Ishikawa (cell line): ENCODE measurements around the gene LCMT1.

Source experiments
- CEBPB ChIP-seq: IDR thresholded peaks from 2 replicates; pipeline ENCODE4 v1.6.1; 2012
- CREB1 ChIP-seq: IDR thresholded peaks from 2 replicates; pipeline ENCODE4 v1.6.1; 2012; ENCODE audit warnings: low read depth
- EGR1 ChIP-seq: IDR thresholded peaks from 2 replicates; pipeline ENCODE4 v1.6.1; 2012
- EP300 ChIP-seq: IDR thresholded peaks from 2 replicates; pipeline ENCODE4 v1.6.1; 2012; ENCODE audit warnings: borderline replicate concordance
- FOXM1 ChIP-seq: IDR thresholded peaks from 2 replicates; pipeline ENCODE4 v1.6.1; 2012; ENCODE audit warnings: low read depth, borderline replicate concordance
- MAX ChIP-seq: IDR thresholded peaks from 2 replicates; pipeline ENCODE4 v1.6.1; 2012
- NFIC ChIP-seq: IDR thresholded peaks from 2 replicates; pipeline ENCODE4 v1.6.1; 2012
- RAD21 ChIP-seq: IDR thresholded peaks from 2 replicates; pipeline ENCODE4 v1.6.1; 2012; ENCODE audit warnings: low read depth
- REST ChIP-seq: IDR thresholded peaks from 2 replicates; pipeline ENCODE4 v1.6.1; 2012; ENCODE audit warnings: low read depth, mild to moderate bottlenecking
- TAF1 ChIP-seq: IDR thresholded peaks from 2 replicates; pipeline ENCODE4 v1.6.1; 2012; ENCODE audit warnings: low read depth, mild to moderate bottlenecking
- TCF12 ChIP-seq: IDR thresholded peaks from 2 replicates; pipeline ENCODE4 v1.6.1; 2012; ENCODE audit warnings: low read depth
- TEAD4 ChIP-seq: IDR thresholded peaks from 2 replicates; pipeline ENCODE4 v1.6.1; 2012
- YY1 ChIP-seq: IDR thresholded peaks from 2 replicates; pipeline ENCODE4 v1.6.1; 2012; ENCODE audit warnings: low read depth
- ZBTB7A ChIP-seq: IDR thresholded peaks from 2 replicates; pipeline ENCODE4 v1.6.1; 2012; ENCODE audit warnings: low read depth
- TF ChIP-seq, protein P1 (sequence below): IDR thresholded peaks from 2 replicates; pipeline ENCODE4 v1.6.1; 2012

Gene LCMT1

DNA sequence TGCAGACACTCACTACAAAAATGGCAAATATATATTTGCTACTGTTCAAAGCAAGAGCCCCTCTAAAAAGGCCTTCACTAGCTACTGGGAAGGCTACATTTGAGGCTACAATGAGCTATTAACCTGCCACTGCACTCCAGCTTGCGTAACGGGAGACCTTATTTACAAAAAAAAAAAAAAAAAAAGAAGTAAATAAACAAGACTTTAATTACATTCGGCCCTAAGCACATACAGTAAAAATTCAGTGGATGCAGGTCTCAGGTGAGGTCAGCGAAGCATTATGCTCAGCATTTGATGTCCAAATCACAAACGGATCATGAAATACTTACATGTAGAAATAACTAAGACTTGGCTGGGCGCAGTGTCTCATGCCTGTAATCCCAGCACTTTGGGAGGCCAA, 26.7 kb upstream of the LCMT1 start:
- TF ChIP-seq, protein P1, sequence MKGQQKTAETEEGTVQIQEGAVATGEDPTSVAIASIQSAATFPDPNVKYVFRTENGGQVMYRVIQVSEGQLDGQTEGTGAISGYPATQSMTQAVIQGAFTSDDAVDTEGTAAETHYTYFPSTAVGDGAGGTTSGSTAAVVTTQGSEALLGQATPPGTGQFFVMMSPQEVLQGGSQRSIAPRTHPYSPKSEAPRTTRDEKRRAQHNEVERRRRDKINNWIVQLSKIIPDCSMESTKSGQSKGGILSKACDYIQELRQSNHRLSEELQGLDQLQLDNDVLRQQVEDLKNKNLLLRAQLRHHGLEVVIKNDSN: no peak

GRCh38 chr16:25087761-25088160, 23.8 kb upstream of the LCMT1 start:
- no peak for TF ChIP-seq TCF12
- TF ChIP-seq EP300: no peak
- no peak for TF ChIP-seq NFIC
- TF ChIP-seq TEAD4: no peak
- no peak for TF ChIP-seq CREB1
- no peak for TF ChIP-seq MAX
- TF ChIP-seq YY1: no peak
- TF ChIP-seq, protein P1: no peak
- TF ChIP-seq TAF1: no peak
- TF ChIP-seq EGR1: no peak

GRCh38 chr16:25089351-25089750, 22.2 kb upstream of the LCMT1 start:
- TF ChIP-seq EP300 (no peak), EGR1 (no peak), TCF12 (no peak), NFIC (no peak), FOXM1 (no peak), ZBTB7A (no peak), REST (no peak), CREB1 (no peak), CEBPB (no peak), RAD21 (no peak), TAF1 (no peak), MAX (no peak), TEAD4 (no peak), YY1 (no peak)
- TF ChIP-seq, protein P1: no peak

DNA sequence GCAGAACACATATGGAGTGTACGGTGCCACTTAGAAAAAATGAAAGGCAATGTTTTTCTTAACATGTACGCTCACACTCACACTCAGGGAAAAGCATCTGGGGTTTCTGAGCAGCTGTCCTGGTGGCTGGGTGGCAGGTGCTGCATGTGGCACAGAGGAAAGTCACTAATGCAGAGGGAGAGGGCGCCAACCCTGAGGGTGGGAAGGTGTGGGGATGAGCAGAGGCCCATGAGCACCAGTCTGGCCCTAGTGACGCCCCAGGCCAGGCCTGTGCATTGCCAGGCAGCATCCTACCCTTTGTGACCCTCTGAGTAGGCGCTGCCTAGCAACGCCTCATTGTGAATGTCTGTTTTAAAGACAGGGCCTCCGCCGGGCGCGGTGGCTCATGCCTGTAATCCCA, 19.1 kb upstream of the LCMT1 start:
- TF ChIP-seq RAD21 (no peak), ZBTB7A (no peak), NFIC (no peak), TCF12 (no peak), EGR1 (no peak), TAF1 (no peak), FOXM1 (no peak), MAX (no peak), CEBPB (no peak), TEAD4 (no peak)
- TF ChIP-seq, protein P1: no peak

DNA sequence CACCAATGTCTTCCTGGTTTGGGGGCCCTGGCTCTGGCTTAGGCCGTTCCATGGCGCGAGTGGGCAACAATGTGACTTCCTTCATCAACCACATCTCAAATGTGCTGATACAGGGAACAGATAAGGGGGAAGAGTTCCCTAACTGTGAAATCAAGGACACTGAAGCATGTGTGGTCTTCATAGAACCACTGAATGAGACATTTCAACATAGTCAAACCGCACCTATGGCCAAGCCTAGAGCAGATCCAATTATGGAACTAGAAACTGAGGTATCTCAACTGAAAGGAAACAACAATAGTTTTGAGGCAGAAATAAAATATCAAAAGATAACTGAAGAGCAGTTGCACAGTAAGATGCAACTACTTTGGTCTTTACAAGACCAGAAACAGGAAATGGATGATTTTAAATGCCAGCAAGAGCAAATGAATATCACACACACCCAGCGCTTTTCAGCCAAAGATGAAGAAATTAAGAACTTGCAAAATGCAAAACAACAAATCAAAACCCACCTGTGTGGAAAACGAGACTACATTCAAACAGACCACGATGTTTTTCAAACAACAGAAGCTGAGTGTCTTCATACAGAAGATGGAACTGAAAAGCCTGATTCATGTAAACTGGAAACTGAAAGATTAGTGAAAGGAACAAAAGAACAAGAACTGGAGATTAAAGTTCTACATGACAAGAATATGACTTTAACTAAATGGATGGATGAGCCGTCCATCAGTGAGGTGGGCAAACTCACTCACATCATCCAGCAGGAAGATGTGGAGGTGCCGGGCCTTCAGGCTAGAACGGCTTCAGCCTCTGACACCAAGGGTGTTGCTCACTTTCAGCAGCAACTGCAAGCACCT, 18.1 kb upstream of the LCMT1 start:
- TF ChIP-seq, protein P1: no peak
- TF ChIP-seq TEAD4 (no peak), FOXM1 (no peak), EP300 (no peak), ZBTB7A (no peak), RAD21 (no peak), REST (no peak), EGR1 (no peak), YY1 (no peak), CREB1 (no peak), CEBPB (no peak), NFIC (no peak)
